NCI-H2227 (cell line): Measurements from ENCODE around the gene ANP32E.
A peak's percentile ranks its signal among the peaks of the same experiment; 100 is the strongest.

Source experiments
- DNase-seq: peaks from one replicate; lab custom pipeline; 2025; ENCODE audit not compliant: unreplicated experiment; lab: John Stamatoyannopoulos, UW

Gene ANP32E

GRCh38 chr1:150235852-150236613 lies at the start of gene ANP32E:
ANP32E (minus strand) TSS chr1:150236112; CDS start chr1:150235786, 326 bp downstream.
- DNase-seq: peak; percentile 99

- DNase-seq: no peak
Observed at GRCh38 chr1:150283260-150283659, 47.3 kb upstream of the ANP32E start.

GRCh38 chr1:150282558-150282958 lies 46.6 kb upstream of the ANP32E start:
- DNase-seq: no peak

DNA sequence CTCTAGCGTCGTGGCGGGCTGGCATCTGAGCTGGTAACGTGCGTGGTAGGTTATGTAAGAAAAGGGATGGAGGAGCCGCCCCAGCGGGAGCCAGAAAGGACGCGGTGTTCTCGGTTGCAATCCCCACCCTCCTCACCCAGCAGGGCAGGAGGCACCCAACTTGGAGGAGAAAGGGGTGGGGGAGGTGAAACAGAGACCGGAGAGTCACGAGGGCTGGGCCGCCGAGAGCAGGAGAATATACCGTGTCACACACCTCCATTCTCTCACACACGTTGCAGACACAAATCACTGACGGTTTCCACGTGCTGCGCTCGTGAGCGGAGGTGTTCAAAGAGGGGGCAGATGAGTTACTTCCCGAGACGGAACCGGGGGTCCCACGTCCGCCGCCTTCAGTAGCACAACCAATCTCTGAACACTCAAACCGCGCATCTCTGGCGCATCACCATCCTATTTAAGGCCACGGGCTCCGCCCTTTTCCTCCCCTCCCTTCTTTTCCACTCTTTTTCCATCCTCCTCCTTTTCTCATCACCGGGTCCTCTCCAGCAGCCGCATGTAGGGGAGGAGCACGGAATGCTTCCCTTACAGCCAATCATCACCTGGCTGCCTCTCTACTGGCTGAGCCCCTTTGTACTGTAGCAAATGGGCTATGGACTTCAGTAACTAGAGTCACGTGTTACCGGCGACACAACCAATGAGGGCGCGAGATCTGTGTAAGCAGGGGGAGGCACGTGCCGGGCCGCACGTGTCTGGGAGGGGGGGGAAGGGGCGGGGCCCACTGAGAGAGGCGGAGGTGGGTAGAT lies 46.0 kb upstream of the ANP32E start, which contains the start of gene CIART:
Gene CIART (plus strand): TSS at position 797 of the 800 bp plus-strand sequence. CDS start 714 bp downstream, outside the sequence.
- DNase-seq: peak; percentile 98

GRCh38 chr1:150281221-150281757 lies 45.4 kb upstream of the ANP32E start:
- DNase-seq: peak; percentile 62

DNA sequence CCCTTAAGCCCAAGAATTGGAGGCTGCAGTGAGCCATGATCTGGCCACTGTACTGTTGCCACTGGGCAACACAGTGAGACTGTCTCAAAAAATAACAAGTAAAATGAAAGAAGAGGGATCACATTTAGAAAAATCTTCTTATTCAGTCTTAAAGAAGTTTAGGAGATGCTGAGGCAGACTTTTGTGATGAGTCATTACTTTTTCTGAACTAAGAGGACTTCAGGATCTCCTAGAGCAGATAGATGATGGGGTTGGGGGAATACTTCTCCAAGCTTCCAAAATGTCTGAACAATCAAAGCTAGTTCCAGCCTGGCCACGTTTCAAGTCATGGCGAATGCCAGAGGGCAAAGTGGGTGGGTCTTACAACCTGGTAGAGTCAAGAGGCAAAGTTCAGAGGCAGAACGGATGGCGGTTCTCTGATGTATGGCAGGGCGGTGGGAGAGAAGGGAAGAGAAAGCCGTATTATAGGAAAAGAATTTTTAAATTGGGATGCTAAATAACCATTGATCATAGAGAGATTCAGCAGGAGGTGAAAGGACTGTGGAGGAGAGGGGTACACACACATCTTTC lies 44.3 kb upstream of the ANP32E start:
- no peak for DNase-seq

DNA sequence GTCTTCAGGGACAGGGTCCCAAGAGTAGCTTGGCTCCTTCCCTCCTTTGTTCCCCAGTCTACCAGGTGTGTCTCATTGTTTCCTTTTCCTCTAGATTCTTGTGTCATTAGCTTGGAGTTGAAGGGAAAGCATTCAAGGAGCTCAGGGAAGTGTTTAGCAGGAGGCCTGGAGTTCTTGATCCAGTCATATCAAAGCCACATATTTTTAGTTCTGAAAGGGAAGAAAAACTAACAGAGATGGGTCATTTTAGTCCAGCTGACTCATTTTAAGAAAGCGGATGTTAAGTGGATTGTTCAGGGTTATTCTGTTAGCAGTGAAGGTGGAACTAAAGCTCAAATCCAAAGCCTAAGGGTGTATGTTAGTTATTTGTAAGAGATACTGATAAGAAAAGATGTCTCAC lies 37.4 kb upstream of the ANP32E start:
- DNase-seq: no peak

- DNase-seq: no peak
Observed at GRCh38 chr1:150271291-150271959, 35.5 kb upstream of the ANP32E start.

- DNase-seq: no peak
Observed at GRCh38 chr1:150269451-150269850, 33.5 kb upstream of the ANP32E start.

GRCh38 chr1:150268705-150269403 lies 32.9 kb upstream of the ANP32E start, which contains the start of gene APH1A:
APH1A (minus strand) TSS chr1:150269016; CDS start chr1:150268810, 206 bp downstream.
- DNase-seq: peak; percentile 99

DNA sequence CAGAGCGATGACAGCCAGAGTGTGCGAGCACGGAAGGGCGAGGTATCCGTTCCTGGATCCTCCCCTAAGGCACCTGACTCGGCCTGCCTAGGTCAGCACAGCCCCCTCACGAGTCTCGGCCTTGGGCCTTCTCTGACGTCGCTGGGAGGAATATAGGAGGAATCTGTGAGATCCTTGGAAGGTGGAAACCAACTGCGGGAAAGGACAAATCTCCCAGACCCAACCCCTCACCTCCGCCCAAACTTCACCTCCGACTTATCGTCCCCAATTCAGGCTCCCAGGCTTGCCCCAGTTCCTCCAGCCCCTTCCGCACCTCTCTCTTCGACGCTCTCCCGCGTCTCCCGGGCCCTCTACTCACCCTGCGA lies 32.4 kb upstream of the ANP32E start:
- DNase-seq: peak; percentile 45

GRCh38 chr1:150267896-150268295 lies 32.0 kb upstream of the ANP32E start:
- no peak for DNase-seq

DNA sequence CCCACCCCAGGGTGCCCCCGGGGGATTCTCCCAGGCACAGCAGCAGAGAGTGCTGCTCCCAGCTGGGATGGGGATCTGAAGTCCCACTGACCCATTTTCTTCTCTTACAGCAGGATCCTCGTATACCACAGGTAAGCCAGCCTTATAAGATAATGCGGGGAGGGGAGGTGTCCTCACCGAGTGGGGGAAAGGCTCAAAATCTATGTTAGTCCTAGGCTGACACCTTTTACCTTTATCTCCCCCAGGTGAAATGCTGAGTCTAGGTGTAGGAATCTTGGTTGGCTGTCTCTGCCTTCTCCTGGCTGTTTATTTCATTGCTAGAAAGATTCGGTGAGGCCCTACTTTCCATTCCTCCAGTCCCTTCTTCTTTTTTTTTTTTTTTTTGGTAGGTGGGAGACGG lies 27.6 kb upstream of the ANP32E start:
- no peak for DNase-seq

DNA sequence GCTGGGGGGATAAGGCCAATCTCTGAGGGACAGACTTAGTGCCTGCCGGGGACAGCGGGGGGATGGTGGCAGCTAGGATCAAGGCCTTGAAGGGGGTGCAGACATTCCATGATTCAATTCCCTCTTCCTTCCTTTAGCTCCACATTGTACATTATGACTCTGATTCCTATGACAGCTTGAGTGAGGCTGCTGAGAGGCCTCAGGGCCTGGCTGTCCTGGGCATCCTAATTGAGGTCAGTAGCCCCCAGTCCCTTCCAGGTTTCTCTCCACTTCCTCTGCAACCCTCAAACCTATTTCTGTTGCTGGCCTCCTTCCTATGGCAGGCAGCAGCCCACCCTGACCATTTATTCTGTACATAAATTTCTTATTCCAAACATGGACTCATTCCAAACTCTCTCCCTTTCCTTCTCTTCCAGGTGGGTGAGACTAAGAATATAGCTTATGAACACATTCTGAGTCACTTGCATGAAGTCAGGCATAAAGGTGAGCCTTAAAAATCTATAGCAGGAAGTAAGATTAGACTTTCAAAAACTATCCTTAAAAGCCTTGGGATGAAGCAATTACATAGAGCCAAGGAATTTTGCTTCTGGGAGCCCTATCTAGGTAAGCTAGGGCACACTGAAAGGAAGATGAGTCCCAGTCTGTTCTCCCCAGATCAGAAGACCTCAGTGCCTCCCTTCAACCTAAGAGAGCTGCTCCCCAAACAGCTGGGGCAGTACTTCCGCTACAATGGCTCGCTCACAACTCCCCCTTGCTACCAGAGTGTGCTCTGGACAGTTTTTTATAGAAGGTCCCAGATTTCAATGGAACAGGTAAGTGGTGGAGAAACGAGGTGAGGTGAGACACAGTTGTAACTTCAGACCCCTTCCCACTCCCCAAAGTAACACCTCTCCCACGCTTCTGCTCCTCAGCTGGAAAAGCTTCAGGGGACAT lies 26.7 kb upstream of the ANP32E start:
- DNase-seq: no peak

DNA sequence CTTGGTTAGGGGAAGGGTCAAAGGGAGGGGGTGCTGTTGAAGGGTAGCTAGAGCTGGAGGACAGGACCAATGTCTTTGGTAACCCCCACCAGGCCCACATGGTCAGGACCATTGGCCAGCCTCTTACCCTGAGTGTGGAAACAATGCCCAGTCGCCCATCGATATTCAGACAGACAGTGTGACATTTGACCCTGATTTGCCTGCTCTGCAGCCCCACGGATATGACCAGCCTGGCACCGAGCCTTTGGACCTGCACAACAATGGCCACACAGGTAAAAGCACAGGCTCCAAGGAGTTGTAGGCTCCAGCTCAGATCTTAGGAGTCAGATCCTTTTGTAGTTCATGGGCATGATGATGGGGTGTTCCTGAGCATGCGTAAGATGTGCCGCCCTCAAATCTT lies 25.5 kb upstream of the ANP32E start:
- no peak for DNase-seq

DNA sequence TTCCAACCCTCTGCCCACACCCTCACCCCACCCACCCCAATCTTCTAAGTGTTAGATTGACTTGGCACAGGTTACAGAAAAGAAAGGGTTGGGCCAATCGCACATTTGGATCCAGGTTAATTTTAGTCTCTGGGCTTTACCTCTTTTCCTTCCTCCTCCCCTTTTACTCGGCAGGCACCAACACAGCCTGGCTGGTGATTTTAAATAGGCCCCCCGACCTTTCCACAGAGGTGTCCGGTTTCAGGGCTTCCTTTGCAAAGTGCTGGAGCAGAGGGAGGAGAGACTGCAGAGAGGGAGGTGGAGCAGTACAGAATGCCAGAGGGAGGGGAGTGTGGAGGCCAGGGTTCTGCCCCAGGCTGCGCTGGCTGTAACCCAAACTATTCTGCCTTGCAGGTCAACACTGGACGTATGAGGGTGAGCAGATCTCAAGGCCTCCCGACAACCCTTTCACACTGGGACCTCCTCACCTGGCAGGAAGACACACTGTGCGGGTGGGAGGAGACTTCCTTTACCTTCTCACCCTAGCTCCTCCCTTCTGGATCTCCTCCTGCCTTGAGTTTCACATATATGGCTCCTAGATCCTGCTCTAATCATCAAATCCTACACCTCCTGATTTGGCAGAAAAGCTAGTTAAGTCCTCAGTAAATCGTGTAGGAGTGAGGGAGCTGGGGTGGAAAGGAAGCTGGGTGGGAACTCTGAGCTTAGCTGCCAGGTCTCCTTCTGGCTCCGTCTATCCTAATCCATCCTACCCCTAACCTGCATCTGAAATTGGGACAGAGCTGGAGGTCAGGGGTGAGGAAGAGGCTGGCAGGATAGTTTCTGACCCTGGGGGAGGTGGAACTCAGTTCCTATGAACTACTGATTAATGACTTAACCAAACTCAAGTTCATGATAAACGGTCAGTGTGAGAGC lies 24.1 kb upstream of the ANP32E start:
- DNase-seq: peak; percentile 44

- no peak for DNase-seq
Observed at GRCh38 chr1:150259217-150259616, 23.3 kb upstream of the ANP32E start.
